Measurements from ENCODE around the gene POU6F2. TPM values are rescaled to one million over a fixed set of nuclear protein-coding genes. Genes with fewer than 3 reads are reported as not detected.

Gene POU6F2
- total and polyA plus RNA-seq, 2 of the 4 experiments (the other 2 are of a cell fraction): not detected

GRCh38 chr7:39083781-39084180 is 106.1 kb downstream of the POU6F2 start:
- no peaks in the 10 kb centered on the region for H4K20me1 ChIP-seq (ENCODE audit: insufficient read depth, low read length)
- H4K91ac ChIP-seq (ENCODE audit: insufficient read depth, low read depth, low read length): no peak overlapping the region
- H3K9me1 ChIP-seq (ENCODE audit: insufficient read depth, low read length): no peaks in the 10 kb centered on the region
- H3K79me1 ChIP-seq (ENCODE audit: low read depth in 1 of 2, low read length in 2 of 2): no peaks in the 10 kb centered on the region
- H2AK9ac ChIP-seq (replicated peaks; ENCODE audit: low read depth, low read length, poor library complexity): no peak overlapping the region
- no peaks in the 10 kb centered on the region for H3K27me3 ChIP-seq (ENCODE audit: control insufficient read depth, insufficient read depth, low read length)
- WGBS, 2 experiments (ENCODE audit: extremely low coverage in 2 of 2, insufficient read length in 1 of 2): no CpG with 5 or more reads among the region's 3 CpGs
- H3K23ac ChIP-seq (ENCODE audit: low read depth, low read length): no peak overlapping the region
- H2BK15ac ChIP-seq (ENCODE audit: low read depth, low read length): no peak overlapping the region
- H2BK5ac ChIP-seq (ENCODE audit: low read depth, low read length, poor library complexity, severe bottlenecking): no peak overlapping the region
- no peaks in the 10 kb centered on the region for H3K36me3 ChIP-seq (ENCODE audit: control insufficient read depth, insufficient read depth, low read length)
- no peak overlapping the region for H4K5ac ChIP-seq (ENCODE audit: low read depth, low read length)
- DNase-seq (no peak), ATAC-seq (ENCODE audit: low read depth) (no peak)
- no peak overlapping the region for H3K18ac ChIP-seq (ENCODE audit: low read depth, low read length)
- H2BK120ac ChIP-seq (ENCODE audit: low read depth, low read length): no peak overlapping the region
- no TSS peak for BruUV-seq (replicated peaks)
- dilution Hi-C loops (cut with HindIII; ENCODE audit: low sequenced_read_pairs, unreplicated experiment) (no loop called here), in situ Hi-C loops (cut with MboI; ENCODE audit: low sequenced_read_pairs) (no loop called here), intact Hi-C loops (cut with micrococcal nuclease) (no loop called here)
- no peak overlapping the region for H3K9ac ChIP-seq (ENCODE audit: low read depth, low read length)
- no peak overlapping the region for H3K27ac ChIP-seq (ENCODE audit: insufficient read depth, low read length)
- H3K14ac ChIP-seq (replicated peaks; ENCODE audit: low read depth, low read length): no peak overlapping the region
- H3K4me3 ChIP-seq (ENCODE audit: insufficient read depth, low read depth, low read length): no peak overlapping the region
- H2AFZ ChIP-seq (replicated peaks; ENCODE audit: low read length, poor library complexity): no peak overlapping the region
- H3K4ac ChIP-seq (ENCODE audit: low read depth, low read length): no peak overlapping the region
- ChIA-PET CTCF (no interaction called here), POLR2A (ENCODE audit: unreplicated experiment) (no interaction called here)
- no peak overlapping the region for H3K56ac ChIP-seq (ENCODE audit: extremely low read depth, insufficient read depth, low read length)
- H3K4me1 ChIP-seq (ENCODE audit: control insufficient read depth, insufficient read depth, low read length): no peaks in the 10 kb centered on the region
- no peak overlapping the region for H4K8ac ChIP-seq (ENCODE audit: low read depth in 2 of 2, low read length in 2 of 2)
- no peaks in the 10 kb centered on the region for H3K9me3 ChIP-seq (ENCODE audit: control insufficient read depth, insufficient read depth, low read length)
- H3K4me2 ChIP-seq (ENCODE audit: low read depth, low read length): no peak overlapping the region
- no peak overlapping the region for H2AK5ac ChIP-seq (ENCODE audit: low read depth, low read length)
- no peak for TF ChIP-seq USF2 (IDR thresholded peaks at IDR 0.05; ENCODE audit: low read depth, low read length)
- H2BK20ac ChIP-seq (ENCODE audit: low read depth, low read length): no peak overlapping the region

Measured in IMR-90 (cell line).